Measurements from ENCODE around the gene CCDC157.

The CCDC157 gene

DNA sequence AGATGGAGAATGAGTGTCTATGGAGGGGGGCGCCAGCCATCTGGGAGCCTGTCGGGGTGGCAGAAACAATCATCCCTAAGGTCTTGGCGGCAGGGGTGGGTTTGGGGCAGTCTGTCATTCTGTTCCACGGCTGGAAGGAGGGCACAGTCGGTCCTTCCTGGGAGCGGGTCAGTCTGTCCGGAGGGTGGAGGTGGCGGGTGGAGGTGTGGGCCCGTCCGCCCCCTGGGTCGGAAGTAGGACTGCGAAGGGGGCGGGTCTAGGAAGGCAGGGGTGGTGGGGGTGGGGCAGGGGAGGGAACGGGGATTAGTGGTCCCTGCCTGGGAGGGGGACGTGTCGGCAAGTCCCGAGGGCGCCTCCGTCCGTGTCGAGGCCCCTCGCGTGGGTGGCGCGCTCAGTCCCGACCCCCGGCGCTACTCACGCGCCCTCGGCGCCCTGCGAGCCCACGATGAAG, 30.5 kb upstream of the CCDC157 start (continued):
- no peak for TF ChIP-seq ZNF571 (tag by site-specific recombination; IDR thresholded peaks at IDR 0.05)
- TF ChIP-seq, protein P1, sequence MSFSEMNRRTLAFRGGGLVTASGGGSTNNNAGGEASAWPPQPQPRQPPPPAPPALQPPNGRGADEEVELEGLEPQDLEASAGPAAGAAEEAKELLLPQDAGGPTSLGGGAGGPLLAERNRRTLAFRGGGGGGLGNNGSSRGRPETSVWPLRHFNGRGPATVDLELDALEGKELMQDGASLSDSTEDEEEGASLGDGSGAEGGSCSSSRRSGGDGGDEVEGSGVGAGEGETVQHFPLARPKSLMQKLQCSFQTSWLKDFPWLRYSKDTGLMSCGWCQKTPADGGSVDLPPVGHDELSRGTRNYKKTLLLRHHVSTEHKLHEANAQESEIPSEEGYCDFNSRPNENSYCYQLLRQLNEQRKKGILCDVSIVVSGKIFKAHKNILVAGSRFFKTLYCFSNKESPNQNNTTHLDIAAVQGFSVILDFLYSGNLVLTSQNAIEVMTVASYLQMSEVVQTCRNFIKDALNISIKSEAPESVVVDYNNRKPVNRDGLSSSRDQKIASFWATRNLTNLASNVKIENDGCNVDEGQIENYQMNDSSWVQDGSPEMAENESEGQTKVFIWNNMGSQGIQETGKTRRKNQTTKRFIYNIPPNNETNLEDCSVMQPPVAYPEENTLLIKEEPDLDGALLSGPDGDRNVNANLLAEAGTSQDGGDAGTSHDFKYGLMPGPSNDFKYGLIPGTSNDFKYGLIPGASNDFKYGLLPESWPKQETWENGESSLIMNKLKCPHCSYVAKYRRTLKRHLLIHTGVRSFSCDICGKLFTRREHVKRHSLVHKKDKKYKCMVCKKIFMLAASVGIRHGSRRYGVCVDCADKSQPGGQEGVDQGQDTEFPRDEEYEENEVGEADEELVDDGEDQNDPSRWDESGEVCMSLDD (tag by site-specific recombination; IDR thresholded peaks at IDR 0.05): no peak
- no peak for TF ChIP-seq ZNF416 (tag by site-specific recombination; IDR thresholded peaks at IDR 0.05)
- TF ChIP-seq ZBTB1 (tag by site-specific recombination; IDR thresholded peaks at IDR 0.05): no peak
- TF ChIP-seq, protein P2, sequence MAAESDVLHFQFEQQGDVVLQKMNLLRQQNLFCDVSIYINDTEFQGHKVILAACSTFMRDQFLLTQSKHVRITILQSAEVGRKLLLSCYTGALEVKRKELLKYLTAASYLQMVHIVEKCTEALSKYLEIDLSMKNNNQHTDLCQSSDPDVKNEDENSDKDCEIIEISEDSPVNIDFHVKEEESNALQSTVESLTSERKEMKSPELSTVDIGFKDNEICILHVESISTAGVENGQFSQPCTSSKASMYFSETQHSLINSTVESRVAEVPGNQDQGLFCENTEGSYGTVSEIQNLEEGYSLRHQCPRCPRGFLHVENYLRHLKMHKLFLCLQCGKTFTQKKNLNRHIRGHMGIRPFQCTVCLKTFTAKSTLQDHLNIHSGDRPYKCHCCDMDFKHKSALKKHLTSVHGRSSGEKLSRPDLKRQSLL (tag by site-specific recombination; IDR thresholded peaks at IDR 0.05): no peak
- no peak for TF ChIP-seq SCRT2 (tag by site-specific recombination; IDR thresholded peaks at IDR 0.05)
- TF ChIP-seq EGR2 (tag by site-specific recombination; IDR thresholded peaks at IDR 0.05; ENCODE audit: low read depth): peak; percentile 42; the same call in 1 of the 2 replicates
- TF ChIP-seq ZFP3 (tag by site-specific recombination; IDR thresholded peaks at IDR 0.05; ENCODE audit: low read depth): no peak
- TF ChIP-seq ZNF292 (tag by site-specific recombination; IDR thresholded peaks at IDR 0.05; ENCODE audit: borderline replicate concordance, low read depth): no peak
- TF ChIP-seq, protein P3, sequence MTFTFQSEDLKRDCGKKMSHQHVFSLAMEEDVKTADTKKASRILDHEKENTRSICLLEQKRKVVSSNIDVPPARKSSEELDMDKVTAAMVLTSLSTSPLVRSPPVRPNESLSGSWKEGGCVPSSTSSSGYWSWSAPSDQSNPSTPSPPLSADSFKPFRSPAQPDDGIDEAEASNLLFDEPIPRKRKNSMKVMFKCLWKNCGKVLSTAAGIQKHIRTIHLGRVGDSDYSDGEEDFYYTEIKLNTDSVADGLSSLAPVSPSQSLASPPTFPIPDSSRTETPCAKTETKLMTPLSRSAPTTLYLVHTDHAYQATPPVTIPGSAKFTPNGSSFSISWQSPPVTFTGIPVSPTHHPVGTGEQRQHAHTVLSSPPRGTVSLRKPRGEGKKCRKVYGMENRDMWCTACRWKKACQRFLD (tag by site-specific recombination; IDR thresholded peaks at IDR 0.05): no peak
- TF ChIP-seq ZNF10 (tag by site-specific recombination; IDR thresholded peaks at IDR 0.05): no peak
- no peak for TF ChIP-seq ZNF248 (tag by site-specific recombination; IDR thresholded peaks at IDR 0.05)
- TF ChIP-seq, protein P4, sequence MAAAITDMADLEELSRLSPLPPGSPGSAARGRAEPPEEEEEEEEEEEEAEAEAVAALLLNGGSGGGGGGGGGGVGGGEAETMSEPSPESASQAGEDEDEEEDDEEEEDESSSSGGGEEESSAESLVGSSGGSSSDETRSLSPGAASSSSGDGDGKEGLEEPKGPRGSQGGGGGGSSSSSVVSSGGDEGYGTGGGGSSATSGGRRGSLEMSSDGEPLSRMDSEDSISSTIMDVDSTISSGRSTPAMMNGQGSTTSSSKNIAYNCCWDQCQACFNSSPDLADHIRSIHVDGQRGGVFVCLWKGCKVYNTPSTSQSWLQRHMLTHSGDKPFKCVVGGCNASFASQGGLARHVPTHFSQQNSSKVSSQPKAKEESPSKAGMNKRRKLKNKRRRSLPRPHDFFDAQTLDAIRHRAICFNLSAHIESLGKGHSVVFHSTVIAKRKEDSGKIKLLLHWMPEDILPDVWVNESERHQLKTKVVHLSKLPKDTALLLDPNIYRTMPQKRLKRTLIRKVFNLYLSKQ (tag by site-specific recombination; IDR thresholded peaks at IDR 0.05; ENCODE audit: borderline replicate concordance): no peak
- TF ChIP-seq ZNF600 (tag by site-specific recombination; IDR thresholded peaks at IDR 0.05): no peak
- TF ChIP-seq SP3 (tag by site-specific recombination; IDR thresholded peaks at IDR 0.05): peak; percentile 38; the same call in 1 of the 2 replicates
- no peak for TF ChIP-seq KLF16 (tag by site-specific recombination; IDR thresholded peaks at IDR 0.05)
- TF ChIP-seq ZXDB (tag by site-specific recombination; IDR thresholded peaks at IDR 0.05): peak; percentile 49; the same call in 1 of the 2 replicates
- TF ChIP-seq, protein P5, sequence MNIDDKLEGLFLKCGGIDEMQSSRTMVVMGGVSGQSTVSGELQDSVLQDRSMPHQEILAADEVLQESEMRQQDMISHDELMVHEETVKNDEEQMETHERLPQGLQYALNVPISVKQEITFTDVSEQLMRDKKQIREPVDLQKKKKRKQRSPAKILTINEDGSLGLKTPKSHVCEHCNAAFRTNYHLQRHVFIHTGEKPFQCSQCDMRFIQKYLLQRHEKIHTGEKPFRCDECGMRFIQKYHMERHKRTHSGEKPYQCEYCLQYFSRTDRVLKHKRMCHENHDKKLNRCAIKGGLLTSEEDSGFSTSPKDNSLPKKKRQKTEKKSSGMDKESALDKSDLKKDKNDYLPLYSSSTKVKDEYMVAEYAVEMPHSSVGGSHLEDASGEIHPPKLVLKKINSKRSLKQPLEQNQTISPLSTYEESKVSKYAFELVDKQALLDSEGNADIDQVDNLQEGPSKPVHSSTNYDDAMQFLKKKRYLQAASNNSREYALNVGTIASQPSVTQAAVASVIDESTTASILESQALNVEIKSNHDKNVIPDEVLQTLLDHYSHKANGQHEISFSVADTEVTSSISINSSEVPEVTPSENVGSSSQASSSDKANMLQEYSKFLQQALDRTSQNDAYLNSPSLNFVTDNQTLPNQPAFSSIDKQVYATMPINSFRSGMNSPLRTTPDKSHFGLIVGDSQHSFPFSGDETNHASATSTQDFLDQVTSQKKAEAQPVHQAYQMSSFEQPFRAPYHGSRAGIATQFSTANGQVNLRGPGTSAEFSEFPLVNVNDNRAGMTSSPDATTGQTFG (tag by site-specific recombination; IDR thresholded peaks at IDR 0.05; ENCODE audit: borderline replicate concordance): no peak
- TF ChIP-seq SP2 (tag by site-specific recombination; IDR thresholded peaks at IDR 0.05): peak; percentile 59
- TF ChIP-seq ZNF366 (tag by site-specific recombination; conservative IDR thresholded peaks at IDR 0.05): no peak
- TF ChIP-seq ZNF391 (tag by site-specific recombination; IDR thresholded peaks at IDR 0.05; ENCODE audit: borderline replicate concordance, low read depth): no peak
- no peak for TF ChIP-seq RBAK (tag by site-specific recombination; IDR thresholded peaks at IDR 0.05)
- TF ChIP-seq PRDM1 (tag by site-specific recombination; IDR thresholded peaks at IDR 0.05): no peak
- TF ChIP-seq, protein P6, sequence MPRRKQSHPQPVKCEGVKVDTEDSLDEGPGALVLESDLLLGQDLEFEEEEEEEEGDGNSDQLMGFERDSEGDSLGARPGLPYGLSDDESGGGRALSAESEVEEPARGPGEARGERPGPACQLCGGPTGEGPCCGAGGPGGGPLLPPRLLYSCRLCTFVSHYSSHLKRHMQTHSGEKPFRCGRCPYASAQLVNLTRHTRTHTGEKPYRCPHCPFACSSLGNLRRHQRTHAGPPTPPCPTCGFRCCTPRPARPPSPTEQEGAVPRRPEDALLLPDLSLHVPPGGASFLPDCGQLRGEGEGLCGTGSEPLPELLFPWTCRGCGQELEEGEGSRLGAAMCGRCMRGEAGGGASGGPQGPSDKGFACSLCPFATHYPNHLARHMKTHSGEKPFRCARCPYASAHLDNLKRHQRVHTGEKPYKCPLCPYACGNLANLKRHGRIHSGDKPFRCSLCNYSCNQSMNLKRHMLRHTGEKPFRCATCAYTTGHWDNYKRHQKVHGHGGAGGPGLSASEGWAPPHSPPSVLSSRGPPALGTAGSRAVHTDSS (tag by site-specific recombination; IDR thresholded peaks at IDR 0.05): no peak
- TF ChIP-seq ZSCAN23 (tag by site-specific recombination; IDR thresholded peaks at IDR 0.05): no peak
- no peak for TF ChIP-seq ZNF138 (tag by site-specific recombination; IDR thresholded peaks at IDR 0.05; ENCODE audit: borderline replicate concordance)
- TF ChIP-seq, protein P7, sequence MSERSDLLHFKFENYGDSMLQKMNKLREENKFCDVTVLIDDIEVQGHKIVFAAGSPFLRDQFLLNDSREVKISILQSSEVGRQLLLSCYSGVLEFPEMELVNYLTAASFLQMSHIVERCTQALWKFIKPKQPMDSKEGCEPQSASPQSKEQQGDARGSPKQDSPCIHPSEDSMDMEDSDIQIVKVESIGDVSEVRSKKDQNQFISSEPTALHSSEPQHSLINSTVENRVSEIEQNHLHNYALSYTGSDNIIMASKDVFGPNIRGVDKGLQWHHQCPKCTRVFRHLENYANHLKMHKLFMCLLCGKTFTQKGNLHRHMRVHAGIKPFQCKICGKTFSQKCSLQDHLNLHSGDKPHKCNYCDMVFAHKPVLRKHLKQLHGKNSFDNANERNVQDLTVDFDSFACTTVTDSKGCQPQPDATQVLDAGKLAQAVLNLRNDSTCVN (tag by site-specific recombination; optimal IDR thresholded peaks at IDR 0.05): no peak
- TF ChIP-seq ZBTB21 (tag by site-specific recombination; IDR thresholded peaks at IDR 0.05): no peak
- no peak for TF ChIP-seq ZNF555 (tag by site-specific recombination; conservative IDR thresholded peaks at IDR 0.05)
- peak; percentile 31; the same call in 1 of the 2 replicates for TF ChIP-seq KLF1 (tag by site-specific recombination; IDR thresholded peaks at IDR 0.05)
